Suprapubic skin (tissue), 3 donors: ENCODE data around the gene TMEM178B.

Source experiments
- POLR2AphosphoS5 ChIP-seq, 3 donors: sonication (generic); formaldehyde crosslinking; IDR thresholded peaks; one replicate each; pipeline ENCODE4 v1.6.1; 2017; ENCODE audit warnings: antibody characterized with exemption in 3 of 3
- TF ChIP-seq, protein P1 (sequence below), 2 donors: fragments of 200-600 bp in 1 of 2; fragments of 450-650 bp in 1 of 2; sonication (generic) in 1 of 2; IDR thresholded peaks; one replicate each; pipeline ENCODE4 v1.5.1; 2016 to 2019; ENCODE audit warnings: antibody characterized with exemption in 2 of 2, mild to moderate bottlenecking in 1 of 2, moderate library complexity in 1 of 2

GRCh38 chr7:141349338-141349737, 275.5 kb downstream of the TMEM178B start:
- TF ChIP-seq, protein P1, sequence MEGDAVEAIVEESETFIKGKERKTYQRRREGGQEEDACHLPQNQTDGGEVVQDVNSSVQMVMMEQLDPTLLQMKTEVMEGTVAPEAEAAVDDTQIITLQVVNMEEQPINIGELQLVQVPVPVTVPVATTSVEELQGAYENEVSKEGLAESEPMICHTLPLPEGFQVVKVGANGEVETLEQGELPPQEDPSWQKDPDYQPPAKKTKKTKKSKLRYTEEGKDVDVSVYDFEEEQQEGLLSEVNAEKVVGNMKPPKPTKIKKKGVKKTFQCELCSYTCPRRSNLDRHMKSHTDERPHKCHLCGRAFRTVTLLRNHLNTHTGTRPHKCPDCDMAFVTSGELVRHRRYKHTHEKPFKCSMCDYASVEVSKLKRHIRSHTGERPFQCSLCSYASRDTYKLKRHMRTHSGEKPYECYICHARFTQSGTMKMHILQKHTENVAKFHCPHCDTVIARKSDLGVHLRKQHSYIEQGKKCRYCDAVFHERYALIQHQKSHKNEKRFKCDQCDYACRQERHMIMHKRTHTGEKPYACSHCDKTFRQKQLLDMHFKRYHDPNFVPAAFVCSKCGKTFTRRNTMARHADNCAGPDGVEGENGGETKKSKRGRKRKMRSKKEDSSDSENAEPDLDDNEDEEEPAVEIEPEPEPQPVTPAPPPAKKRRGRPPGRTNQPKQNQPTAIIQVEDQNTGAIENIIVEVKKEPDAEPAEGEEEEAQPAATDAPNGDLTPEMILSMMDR (IDR thresholded peaks at IDR 0.05) = no peak
- TF ChIP-seq POLR2AphosphoS5 (IDR thresholded peaks at IDR 0.05) = no peak
